A549 treated with CORT108297 at 1 μM for 4 hours (cell line): ENCODE results near the gene CREB3L4. TPM values are rescaled to one million over a fixed set of nuclear protein-coding genes. Genes with fewer than 3 reads are reported as not detected.

Experiments used
- total RNA-seq: library from RNA; stranded (reverse); fragments of 200-300 nt; extraction: Qiagen RNA extraction; gene quantifications from 5 replicates; pipeline ENCODE4 v1.2.3, GENCODE V29; 2022

The CREB3L4 gene, protein sequence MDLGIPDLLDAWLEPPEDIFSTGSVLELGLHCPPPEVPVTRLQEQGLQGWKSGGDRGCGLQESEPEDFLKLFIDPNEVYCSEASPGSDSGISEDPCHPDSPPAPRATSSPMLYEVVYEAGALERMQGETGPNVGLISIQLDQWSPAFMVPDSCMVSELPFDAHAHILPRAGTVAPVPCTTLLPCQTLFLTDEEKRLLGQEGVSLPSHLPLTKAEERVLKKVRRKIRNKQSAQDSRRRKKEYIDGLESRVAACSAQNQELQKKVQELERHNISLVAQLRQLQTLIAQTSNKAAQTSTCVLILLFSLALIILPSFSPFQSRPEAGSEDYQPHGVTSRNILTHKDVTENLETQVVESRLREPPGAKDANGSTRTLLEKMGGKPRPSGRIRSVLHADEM
- total RNA-seq = 8.5 to 12.4 TPM (median 10.3 TPM) in 5 replicates

DNA sequence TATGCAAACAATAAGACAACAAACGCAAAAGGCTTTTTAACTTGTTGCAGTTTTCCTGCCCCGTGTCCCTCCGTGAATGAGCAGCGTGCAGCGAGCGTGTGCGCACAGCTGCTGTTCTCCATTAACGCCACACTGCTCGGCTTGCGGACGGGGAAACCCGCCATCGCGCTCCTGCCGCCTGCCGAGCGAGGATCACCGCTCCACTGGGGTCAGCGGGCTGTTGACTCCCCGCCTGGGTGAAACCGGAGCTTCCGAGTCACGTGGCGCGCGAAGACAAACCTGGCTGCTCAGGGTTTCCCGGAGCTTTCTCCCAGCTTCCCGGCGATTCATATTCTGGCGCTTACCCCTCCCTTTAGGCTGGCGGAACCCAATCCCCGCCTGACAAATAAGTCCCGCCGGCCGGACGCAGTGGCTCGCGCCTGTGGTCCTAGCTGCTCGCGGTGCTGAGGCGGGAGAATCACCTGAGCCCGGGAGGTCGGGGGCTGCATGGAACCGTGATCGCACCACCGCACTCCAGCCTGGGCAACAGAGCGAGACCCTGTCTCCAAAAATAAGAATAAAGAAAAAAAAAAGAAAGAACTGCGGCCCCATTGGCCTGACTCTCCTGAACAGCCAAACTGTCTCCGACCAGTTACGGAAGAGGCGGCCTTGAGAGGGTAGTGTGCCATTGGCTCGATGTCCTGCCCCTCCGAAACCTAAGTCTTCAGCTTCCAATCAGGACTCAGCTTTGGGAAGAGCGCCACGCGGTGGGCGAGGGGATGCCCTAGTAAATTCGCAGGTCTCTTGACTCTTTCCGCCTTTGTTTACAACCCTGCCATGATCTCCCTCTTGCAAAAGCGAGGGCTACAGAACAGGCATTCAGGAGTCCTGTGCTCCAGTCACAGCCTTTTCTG, at the start of gene CREB3L4:
CREB3L4 (plus strand) TSS at position 796 of the 893 bp plus-strand sequence. CDS start 624 bp downstream, outside the sequence.

DNA sequence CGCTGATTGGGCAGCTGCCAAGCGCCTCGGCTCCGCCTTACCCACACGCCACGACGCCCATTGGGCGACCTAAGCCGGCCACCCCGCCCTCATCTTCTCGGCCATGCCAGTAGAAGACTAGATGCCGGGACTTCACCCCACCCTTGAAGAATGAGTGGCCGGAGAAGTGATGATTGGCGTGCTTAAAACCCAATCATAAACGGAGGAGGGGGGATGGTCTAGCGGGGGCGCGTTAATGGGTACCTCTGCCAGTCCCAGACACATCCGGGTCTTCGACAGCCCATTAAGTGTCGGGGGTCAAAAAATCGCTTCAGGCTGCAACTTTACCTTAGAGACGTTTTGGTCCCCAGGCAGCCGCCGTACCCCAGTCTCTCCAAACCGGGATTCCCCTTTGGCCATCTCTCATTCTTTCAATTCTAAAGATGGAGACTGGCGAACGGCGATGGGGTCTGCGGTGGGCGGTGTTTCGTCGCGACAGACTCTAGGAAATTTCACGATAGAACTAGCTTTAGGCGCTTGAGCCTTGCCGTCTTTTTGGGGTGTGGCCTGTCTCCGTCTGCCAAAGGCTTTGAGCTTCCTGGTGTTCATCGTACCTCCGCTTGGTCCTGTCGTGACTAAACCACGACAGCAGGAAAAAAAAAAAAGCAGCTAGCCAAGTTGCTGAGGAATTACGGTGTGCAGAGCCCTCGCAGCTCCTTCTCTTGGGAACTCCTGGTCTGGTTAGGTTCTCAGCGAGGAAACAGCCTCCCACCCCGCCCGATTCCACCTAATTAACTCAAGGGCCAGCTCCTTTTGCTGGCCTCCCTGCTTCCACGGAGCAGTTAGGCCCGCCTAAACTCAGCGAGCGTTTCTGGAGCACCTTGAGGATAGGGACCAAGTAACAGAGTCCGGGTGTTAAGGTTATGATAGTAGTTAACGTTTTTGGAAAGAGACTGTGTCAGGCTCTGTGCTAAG, 44.5 kb upstream of the CREB3L4 start, which contains the start of gene GATAD2B:
GATAD2B (minus strand) TSS at position 1 of the 954 bp plus-strand sequence. CDS start 94,625 bp downstream, outside the sequence.

DNA sequence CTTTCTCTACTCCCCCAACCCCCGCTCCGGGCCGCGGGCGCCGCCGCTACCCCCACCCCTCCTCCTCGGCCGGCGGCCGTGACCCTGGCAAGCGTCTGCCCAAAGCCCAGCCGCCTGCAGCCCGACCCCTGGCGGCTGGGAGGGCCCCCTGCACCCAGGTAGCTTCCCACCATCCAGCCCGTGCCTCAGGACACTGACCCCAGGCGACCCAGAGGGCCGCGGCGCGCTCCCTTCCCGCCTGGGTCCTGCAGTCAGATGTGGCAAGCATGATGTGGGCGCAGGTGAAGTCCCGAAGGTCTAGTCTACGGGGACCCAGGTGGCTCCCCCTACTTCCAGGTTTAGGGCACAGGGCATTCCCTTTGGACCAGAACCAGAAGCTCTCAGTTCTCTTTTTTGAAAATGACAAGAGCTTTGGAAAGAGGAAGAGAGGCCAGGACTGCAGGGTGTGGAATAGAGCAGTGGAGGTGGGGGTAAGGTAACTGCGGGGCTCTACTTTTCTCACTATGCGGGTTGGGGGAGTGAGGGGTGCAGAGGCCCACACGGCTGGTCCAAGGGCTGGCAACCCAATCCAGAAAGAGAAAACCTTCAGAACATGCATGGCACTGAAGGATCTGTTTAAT, 21.0 kb upstream of the CREB3L4 start, which contains the start of gene DENND4B:
DENND4B (minus strand) TSS at position 97 of the 620 bp plus-strand sequence. CDS start 2,344 bp downstream, outside the sequence.

DNA sequence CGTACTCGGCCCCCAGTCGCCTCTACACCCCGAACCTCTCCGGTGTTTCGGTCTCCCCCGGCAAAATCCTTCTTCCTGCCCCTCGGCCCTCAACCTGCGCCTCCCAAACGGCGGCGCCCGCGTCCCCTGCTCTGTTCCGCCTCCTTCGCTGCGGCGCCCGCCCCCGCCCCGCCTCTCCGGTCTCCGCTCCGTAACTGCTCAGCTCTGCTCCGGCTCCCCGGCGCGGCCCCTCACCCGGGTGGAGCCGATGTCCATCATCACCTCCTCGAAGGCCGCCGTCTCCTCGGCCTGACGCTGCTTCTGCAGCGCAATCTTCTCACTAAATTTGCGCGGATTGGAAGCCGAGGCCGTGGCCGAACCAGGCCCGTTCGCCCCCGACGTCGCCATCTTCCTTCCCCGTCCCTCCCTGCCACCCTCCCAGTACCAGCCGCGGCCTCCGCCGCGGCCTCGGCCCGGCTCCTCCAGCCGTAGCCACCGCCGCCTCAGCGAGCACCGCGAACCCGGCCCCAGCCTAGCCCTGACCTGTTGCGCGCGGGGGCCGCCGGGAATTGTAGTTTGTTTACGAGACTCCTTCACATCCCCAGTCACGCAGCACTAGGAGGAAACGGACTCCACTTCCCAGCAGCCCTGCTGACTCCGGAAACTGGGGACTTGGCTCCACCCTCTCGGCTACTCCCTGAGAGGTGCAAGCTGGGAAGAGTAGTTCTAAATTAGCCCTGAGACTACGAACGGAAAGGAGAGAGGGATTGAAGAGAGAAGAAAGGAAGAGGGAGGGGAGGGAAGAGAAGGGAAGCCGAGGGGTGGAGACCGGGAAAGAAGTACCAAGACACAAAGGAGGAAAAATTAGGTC, 9.4 kb upstream of the CREB3L4 start, which contains the start of gene CRTC2:
CRTC2 (minus strand) TSS at position 502 of the 850 bp plus-strand sequence; CDS start at position 387, 115 bp downstream.

DNA sequence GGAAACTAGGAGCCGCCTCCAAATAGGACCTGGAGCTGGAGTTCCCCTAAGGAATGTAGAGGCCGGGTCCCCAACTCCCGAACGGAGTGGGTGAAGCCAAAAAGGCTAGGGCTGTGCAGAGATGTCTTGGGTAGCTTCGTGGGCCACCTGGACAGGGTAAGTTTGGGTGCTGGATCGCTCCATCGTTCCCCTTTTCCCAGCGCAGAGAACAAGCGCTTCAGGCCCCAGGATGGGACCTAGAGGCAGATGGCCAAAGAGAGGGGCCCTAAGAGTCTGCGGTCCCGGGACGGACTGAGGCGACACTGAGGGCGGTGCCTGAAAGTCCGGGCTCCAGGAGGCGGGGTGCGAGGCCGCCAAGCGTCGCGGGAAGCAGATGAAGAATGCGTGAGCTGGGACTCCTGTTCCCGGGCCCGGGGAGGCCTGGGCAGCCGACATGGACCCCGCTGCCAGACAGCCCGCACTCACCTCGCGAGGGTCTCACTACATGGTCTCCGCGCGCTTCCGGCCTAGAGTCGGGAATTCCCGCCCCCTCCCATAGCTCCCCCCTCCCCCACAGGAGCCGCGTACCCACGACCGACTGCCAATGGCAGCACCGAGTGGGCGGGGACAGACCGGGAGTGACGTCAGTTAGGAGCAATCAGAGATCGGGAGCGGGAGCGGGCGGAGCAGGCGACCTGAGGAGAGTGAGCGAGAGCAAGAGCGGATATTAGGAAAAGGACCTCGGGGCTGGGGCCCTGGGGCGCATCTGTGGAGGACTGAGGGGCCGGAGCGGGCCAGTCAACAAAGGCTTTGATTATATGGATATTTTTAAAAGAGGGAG, 4.5 kb upstream of the CREB3L4 start, which contains the start of gene SLC39A1:
SLC39A1 (minus strand) TSS at position 508 of the 820 bp plus-strand sequence. CDS start 822 bp downstream, outside the sequence.

DNA sequence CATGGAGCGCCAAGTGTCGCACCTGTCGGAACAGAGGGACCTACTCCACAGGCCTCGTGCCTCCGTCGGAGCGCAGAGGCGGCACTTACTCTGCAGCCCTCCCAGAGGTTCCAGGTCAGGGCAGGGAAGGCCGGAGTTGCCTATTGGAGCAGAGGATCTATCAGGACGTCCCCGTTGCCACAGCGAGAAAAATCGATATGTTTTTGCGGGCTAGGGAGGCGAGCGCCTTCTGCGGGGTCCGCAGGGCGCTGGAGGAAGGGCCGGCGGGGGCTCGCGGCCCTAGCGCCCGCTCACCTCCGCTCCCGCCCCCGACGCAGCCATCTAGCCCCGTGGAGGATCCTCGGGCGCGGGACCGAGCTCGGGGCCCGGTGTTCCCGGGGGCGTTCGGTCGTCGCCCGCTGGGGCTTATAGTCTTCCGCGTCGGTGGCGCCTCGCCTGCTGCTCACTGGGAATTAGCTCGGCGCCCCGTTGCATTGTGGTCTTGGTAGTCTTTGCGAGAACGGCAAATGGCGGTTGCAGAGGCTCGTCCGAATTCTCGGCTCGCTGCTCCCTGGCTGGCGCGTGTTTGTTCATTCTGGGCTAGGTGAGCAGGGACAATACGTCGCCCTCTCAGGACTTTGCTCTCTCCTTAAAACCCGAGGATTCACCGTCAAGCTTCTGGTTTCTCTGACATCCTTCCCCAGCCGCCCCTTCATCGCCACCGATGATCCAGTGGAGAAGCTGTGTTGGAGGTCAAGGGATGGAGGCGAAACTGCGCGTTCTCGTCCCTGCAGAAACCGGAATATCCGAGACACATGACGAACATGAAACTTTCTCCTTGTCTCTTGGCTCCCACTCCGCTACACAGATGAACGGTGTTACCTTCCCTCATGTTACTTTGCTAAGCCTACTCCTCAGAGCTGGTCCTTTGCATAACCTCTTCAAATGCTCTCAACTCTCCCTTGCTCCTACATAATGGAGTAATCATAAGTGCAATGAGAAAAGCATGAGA, 9.8 kb downstream of the CREB3L4 start, which contains the start of gene JTB:
JTB (minus strand) TSS at position 425 of the 991 bp plus-strand sequence; CDS start at position 3, 422 bp downstream.

DNA sequence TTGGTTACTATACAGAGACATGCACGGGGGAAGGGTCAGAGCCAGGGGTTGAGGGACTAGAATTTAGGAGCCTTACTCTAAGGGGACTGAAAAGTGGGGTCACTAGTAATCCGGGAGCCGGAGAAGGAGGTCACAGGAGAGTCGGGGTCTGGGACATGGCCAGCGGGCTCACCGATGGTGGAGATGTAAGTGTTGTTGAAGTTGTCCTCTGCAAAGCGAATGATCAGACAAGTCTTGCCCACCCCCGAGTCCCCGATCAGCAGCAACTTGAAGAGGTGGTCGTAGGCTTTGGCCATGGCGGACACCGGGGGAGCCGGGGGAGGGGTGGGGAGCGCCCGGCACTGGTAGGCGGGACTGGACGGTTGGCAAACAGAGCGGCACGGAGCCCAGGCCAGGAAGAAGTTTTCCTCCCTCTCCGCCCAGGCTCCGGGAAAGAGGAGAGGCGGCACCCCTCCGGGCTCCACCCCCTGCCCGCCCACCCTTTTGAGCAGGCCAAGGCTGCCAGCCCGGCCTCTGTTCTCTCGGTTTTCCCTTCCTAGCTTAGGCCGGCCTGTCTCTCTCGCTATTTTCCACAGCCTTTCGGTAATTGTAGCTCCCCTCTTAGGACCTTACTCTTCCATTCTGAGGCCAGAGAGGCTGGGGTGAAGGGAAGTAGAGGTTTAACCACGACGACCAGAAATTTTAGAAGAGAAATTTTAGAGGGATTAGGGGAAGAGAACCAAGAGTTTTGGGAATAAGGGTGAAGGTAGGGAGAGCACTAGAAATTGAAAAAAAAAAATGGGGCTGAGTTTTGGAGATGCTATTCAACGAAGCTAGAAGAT, 18.4 kb downstream of the CREB3L4 start, which contains the start of gene RAB13:
RAB13 (minus strand) TSS at position 399 of the 821 bp plus-strand sequence; CDS start at position 296, 103 bp downstream.

DNA sequence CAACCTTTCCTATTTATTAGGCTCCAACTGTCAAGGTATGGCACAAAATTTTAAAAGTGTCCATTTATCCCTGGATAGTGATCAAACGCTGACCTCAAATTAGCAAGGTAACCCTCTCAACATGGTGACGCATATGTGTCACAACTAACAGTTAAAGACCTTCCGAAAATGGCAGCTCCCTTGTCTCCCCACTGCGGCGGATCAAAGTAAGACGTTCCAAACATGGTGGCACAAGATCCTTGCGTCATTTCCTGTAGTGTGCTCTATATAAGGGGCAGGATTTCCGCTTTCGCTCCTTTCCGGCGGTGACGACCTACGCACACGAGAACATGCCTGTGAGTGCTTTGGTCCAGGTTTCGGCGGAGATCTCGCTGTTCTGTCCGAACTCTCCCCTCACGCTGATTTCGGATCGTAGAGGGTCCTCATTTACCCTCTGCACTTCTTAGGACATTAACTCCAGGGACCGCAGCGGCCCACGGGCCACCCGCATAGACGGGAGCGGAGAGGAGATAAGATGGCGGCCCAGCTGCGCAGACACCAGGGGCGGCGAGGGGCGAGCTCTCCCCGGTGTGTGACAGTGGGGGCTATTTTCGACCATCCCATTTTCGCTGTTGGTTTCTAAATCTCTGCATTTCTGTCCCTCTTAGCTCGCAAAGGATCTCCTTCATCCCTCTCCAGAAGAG, 22.9 kb downstream of the CREB3L4 start, which contains the start of gene RPS27:
RPS27 (plus strand) TSS at position 295 of the 683 bp plus-strand sequence; CDS start at position 330, 35 bp downstream.

Other genes starting within 250 kb of the CREB3L4 start
- gene INTS3, start 239.9 kb upstream of the CREB3L4 start, total RNA-seq = 18.9 to 20.5 TPM (median 20.3 TPM) in 5 replicates
- 0.73 to 2.4 TPM (median 1.3 TPM) in 5 replicates for gene SLC27A3, start 192.5 kb upstream of the CREB3L4 start, total RNA-seq
- gene GATAD2B, start 44.9 kb upstream of the CREB3L4 start, total RNA-seq = 6.9 to 10.1 TPM (median 8.6 TPM) in 5 replicates
- 22.9 to 40.4 TPM (median 38.6 TPM) in 5 replicates for gene DENND4B, start 21.2 kb upstream of the CREB3L4 start, total RNA-seq
- 30.6 to 45.7 TPM (median 41.6 TPM) in 5 replicates for gene CRTC2, start 9.3 kb upstream of the CREB3L4 start, total RNA-seq
- gene SLC39A1, start 4.4 kb upstream of the CREB3L4 start, total RNA-seq = 151 to 169 TPM (median 166 TPM) in 5 replicates
- gene JTB, start 9.8 kb downstream of the CREB3L4 start, total RNA-seq = 109 to 169 TPM (median 154 TPM) in 5 replicates
- 131 to 153 TPM (median 132 TPM) in 5 replicates for gene RAB13, start 18.4 kb downstream of the CREB3L4 start, total RNA-seq
- 4,150 to 7,755 TPM (median 4,460 TPM) in 5 replicates for gene RPS27, start 22.9 kb downstream of the CREB3L4 start, total RNA-seq
- not detected in 5 replicates for gene NUP210L, start 187.2 kb downstream of the CREB3L4 start, total RNA-seq
- 424 to 619 TPM (median 471 TPM) in 5 replicates for gene TPM3, start 224.2 kb downstream of the CREB3L4 start, total RNA-seq
- gene CFAP141, start 238.4 kb downstream of the CREB3L4 start, total RNA-seq = 0.29 TPM in 1 of 5 replicates, not detected in the others